Fibroblast of the aortic adventitia (primary cell): ENCODE data around the gene RAPGEF4. TPM values are rescaled to one million over a fixed set of nuclear protein-coding genes. Genes with fewer than 3 reads are reported as not detected.

Experiments
- DNase-seq: peaks from one replicate; pipeline ENCODE4 v3.0.0-alpha.2; 2010; ENCODE audit warnings: low read depth
- H3K4me3 ChIP-seq: 2 replicates; pipeline ENCODE4 v1.5.1; 2011; ENCODE audit warnings: low read depth, mild to moderate bottlenecking, control low read depth, low read length, moderate library complexity
- total RNA-seq: library from RNA; depleted of rRNA; stranded (reverse); fragments of >200 nt; gene quantifications from 2 replicates; pipeline ENCODE4 v1.2.3, GENCODE V29; 2012; ENCODE audit warnings: low replicate concordance
- TF ChIP-seq, protein P1 (sequence below): IDR thresholded peaks from 2 replicates; pipeline ENCODE4 v1.5.1; 2011; ENCODE audit warnings: mild to moderate bottlenecking, low read length, control low read depth, inconsistent platforms; ENCODE audit not compliant: insufficient read depth

RAPGEF4 gene
- total RNA-seq, 1 donor, result 1.3 TPM

DNA sequence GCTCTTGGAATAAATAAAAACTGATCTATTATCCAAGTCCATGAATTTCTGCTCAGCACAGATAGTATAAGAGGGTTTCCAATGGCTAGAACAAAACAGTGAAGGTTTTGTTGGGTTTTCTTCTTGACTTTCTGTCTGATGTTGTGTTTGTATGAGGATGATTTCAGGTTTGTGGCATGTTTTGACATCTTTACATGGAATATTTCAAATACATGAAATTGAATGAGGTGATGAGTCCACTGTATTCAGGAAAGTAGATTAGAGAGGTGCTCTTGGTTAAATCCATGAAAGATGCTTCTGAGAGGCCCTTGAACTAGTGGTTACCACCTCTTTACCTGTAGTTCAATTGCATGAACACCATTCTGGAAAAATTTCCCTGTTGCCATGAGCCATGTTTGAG, 84.3 kb downstream of the RAPGEF4 start:
- no peak overlapping the region for H3K4me3 ChIP-seq
- TF ChIP-seq, protein P1, sequence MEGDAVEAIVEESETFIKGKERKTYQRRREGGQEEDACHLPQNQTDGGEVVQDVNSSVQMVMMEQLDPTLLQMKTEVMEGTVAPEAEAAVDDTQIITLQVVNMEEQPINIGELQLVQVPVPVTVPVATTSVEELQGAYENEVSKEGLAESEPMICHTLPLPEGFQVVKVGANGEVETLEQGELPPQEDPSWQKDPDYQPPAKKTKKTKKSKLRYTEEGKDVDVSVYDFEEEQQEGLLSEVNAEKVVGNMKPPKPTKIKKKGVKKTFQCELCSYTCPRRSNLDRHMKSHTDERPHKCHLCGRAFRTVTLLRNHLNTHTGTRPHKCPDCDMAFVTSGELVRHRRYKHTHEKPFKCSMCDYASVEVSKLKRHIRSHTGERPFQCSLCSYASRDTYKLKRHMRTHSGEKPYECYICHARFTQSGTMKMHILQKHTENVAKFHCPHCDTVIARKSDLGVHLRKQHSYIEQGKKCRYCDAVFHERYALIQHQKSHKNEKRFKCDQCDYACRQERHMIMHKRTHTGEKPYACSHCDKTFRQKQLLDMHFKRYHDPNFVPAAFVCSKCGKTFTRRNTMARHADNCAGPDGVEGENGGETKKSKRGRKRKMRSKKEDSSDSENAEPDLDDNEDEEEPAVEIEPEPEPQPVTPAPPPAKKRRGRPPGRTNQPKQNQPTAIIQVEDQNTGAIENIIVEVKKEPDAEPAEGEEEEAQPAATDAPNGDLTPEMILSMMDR, result no peak
- DNase-seq, result no peak

DNA sequence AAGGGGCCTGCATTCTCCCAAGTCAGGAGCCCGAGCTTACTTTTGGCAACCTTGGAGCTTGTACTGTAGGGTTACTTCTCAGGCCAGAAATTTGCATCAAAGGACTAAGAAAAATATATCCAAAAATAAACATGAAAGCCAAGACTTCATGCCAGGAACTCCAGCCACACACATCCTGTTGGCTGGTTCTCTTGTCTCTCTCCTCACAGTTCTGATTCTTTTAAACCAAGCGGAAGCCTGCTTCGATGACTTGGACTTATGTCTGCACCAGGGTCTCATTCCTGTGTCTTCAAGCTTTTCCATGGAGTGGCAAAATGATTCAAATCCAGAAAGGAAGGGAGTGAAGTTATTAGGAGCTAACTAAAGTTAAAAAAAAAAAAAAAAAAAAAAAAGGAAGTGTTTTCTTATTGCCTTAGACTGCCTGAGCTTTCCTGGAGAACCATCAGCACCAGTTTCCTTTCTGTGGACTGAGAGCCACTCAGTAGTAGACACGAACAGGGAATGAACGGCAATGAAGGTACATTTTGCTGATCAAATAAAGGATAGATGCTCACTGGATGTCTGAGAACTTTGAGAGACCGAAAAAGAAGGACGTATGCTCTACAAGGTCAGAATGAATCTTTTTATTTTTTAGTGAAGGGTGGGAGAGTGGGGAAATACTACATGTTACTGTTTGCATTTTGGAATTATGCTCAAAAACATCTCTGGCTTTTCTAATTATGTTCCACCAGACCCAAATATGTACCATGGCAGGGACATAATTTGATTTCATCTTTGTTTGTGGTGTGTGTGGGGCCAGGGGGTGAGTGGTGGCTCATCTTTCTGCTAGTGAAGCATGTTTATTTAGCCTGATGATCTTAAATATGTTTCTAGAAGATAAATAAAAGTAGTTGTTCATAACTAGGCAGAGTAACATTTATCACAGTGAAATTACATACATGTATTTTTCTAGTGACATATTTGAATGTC, 86.0 kb downstream of the RAPGEF4 start:
- DNase-seq, result peak; percentile 51
- no peak overlapping the region for H3K4me3 ChIP-seq
- TF ChIP-seq, protein P1, result no peak

DNA sequence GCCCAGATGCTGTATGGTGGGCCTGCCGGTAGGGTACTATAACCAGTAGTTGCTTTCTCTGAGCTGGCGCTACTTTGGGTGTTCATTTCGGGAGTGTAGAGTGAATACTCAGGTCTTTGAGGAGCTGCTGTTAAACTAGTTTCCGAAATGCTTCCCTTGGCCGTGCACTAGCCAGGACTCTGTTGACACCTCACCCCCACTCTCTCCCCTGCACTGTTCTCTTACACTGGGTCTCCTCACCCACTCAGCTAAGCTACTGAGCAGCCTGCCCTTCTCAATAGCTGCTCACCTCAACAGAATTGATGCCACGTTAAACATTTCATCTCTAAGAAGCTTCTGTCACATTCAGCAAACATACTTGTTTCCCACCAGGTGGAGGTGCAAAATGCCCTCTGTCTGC, 86.9 kb downstream of the RAPGEF4 start:
- DNase-seq, result no peak
- TF ChIP-seq, protein P1, result no peak
- no peak overlapping the region for H3K4me3 ChIP-seq

DNA sequence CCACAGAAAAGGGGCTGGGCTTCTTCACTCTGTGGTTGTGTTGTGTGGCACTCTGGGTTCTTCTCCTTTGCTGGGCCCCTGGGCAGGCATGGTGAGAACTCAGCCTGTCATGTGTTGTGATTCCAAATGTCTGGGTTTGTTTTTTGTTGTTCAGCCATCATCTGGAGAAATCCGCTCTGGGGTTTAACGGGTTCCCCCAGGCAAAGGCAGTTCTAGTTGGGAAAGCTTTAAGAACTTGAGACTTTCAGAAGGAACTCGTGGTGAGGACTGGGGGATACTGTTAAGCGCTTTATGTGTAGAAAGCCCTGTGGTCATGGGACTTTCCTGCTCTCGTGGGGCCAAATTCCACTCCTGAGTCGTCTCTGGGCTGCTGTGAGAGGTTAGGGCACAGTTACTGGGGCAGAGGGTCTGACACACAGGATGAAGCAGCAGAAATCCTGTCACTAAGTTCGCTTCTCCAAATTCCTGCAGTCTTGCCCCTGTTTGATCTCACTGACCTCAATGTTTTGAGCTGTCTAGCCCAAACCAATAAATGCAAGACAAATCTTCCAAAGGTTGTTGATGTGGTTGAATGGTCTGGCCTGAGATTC, 87.7 kb downstream of the RAPGEF4 start:
- DNase-seq, result no peak
- TF ChIP-seq, protein P1, result no peak
- H3K4me3 ChIP-seq, result no peak overlapping the region

DNA sequence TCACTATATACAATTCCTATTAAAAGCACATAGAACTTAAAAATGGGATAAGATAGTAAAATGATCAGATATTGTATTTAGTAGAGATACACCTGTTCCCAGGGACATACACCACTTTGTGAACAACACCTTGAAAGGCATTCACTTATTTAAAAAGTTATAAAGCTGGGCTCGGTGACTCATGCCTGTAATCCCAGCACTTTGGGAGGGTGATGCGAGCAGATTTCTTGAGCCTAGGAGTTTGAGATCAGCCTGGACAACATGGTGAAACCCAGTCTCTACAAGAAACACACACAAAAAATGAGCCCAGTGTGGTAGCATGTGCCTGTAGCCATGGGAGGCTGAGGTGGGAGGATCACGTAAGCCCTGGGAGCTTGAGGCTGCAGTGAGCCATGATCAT, 90.9 kb downstream of the RAPGEF4 start:
- TF ChIP-seq, protein P1, result no peak
- DNase-seq, result no peak
- H3K4me3 ChIP-seq, result no peak overlapping the region

DNA sequence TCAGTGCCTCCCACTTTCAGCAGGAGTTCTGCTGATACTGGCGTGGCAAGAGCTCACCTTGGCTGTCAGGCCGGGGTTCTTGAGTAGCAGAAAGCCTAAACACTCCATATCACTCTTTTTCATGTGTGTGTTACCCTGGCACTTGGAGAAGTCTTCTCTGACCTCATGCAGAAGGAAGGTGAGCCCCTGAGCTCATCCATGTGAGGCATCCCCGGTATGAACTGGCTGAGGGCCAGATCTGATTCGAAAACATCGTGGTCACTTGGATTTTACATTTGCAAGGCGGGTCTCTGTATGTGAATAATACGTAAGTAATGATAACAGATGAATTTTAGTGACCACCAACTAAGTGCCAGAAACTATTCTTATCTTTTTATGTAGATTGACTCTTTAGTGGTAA, 93.6 kb downstream of the RAPGEF4 start:
- DNase-seq, result peak; percentile 75
- no peak overlapping the region for H3K4me3 ChIP-seq
- TF ChIP-seq, protein P1, result no peak
